OCI-LY3 (cell line): Measurements from ENCODE around the gene KRT15.

ENCODE experiments used
- CTCF ChIP-seq: fragments of 200-600, 300-600 bp; sonication (generic); IDR thresholded peaks from 2 replicates; pipeline ENCODE4 v1.5.1; 2014; ENCODE audit warnings: antibody characterized with exemption, low read length, low read depth
- EZH2phosphoT487 ChIP-seq: fragments of 200-600 bp; shearing (Covaris generic); IDR thresholded peaks from 2 replicates; pipeline ENCODE4 v1.6.1; 2018; ENCODE audit warnings: antibody characterized with exemption, mixed run types, low read depth

- TF ChIP-seq CTCF (no peak), EZH2phosphoT487 (no peak)
These were observed 20.4 kb upstream of the KRT15 start for GRCh38 chr17:41539071-41539492.
